ENCODE measurements around the gene LRRC38.

GRCh38 chr1:13499422-13499821 lies 14.4 kb downstream of the LRRC38 start:
- TF ChIP-seq CTCF (IDR thresholded peaks at IDR 0.05): no peak
- no peak for TF ChIP-seq POLR2A (IDR thresholded peaks at IDR 0.05)
